ENCODE data around the gene DCUN1D4.

The DCUN1D4 gene

GRCh38 chr4:51909236-51909703, 66.3 kb downstream of the DCUN1D4 start:
- TF ChIP-seq CREB1 (IDR thresholded peaks at IDR 0.05; ENCODE audit: low read depth), result no peak
- no peak for TF ChIP-seq TCF12 (IDR thresholded peaks at IDR 0.05; ENCODE audit: low read depth)
- no peak for TF ChIP-seq EGR1 (IDR thresholded peaks at IDR 0.05)
- no peak for TF ChIP-seq NFIC (IDR thresholded peaks at IDR 0.05)
- TF ChIP-seq EP300 (IDR thresholded peaks at IDR 0.05; ENCODE audit: borderline replicate concordance), result no peak
- no peak for TF ChIP-seq REST (IDR thresholded peaks at IDR 0.05; ENCODE audit: low read depth)
- TF ChIP-seq FOXM1 (IDR thresholded peaks at IDR 0.05; ENCODE audit: borderline replicate concordance, low read depth), result no peak
- no peak for TF ChIP-seq RAD21 (IDR thresholded peaks at IDR 0.05; ENCODE audit: low read depth)
- no peak for TF ChIP-seq ZBTB7A (IDR thresholded peaks at IDR 0.05; ENCODE audit: low read depth)
- no peak for TF ChIP-seq USF1 (IDR thresholded peaks at IDR 0.05)
- TF ChIP-seq TAF1 (IDR thresholded peaks at IDR 0.05; ENCODE audit: low read depth), result no peak
- TF ChIP-seq MAX (IDR thresholded peaks at IDR 0.05), result no peak
- no peak for TF ChIP-seq CEBPB (IDR thresholded peaks at IDR 0.05)
- TF ChIP-seq TEAD4 (IDR thresholded peaks at IDR 0.05), result no peak

DNA sequence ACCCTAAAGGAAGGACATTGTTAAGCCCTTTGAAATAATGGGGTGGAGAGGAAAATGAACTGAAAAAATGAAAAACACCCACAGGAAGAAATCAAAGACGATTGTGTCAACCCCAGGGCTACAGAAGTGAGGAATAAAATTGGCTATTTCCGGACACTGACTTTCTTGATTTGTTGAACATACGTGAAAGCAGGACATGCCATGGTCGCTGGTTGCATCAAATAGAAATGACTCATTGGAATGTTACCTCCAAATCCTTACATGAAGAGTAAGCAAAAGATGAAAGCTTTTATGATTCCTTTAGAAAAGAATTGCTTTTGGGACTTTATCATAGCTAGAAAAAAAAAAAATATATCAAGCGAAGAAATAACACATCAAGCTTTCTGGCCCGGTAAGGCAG, 75.3 kb downstream of the DCUN1D4 start:
- TF ChIP-seq MAX (IDR thresholded peaks at IDR 0.05) (no peak), CREB1 (IDR thresholded peaks at IDR 0.05; ENCODE audit: low read depth) (no peak), CEBPB (IDR thresholded peaks at IDR 0.05) (no peak), TAF1 (IDR thresholded peaks at IDR 0.05; ENCODE audit: low read depth) (no peak), ZBTB7A (IDR thresholded peaks at IDR 0.05; ENCODE audit: low read depth) (no peak), EP300 (IDR thresholded peaks at IDR 0.05; ENCODE audit: borderline replicate concordance) (no peak), NFIC (IDR thresholded peaks at IDR 0.05) (no peak), USF1 (IDR thresholded peaks at IDR 0.05) (no peak), FOXM1 (IDR thresholded peaks at IDR 0.05; ENCODE audit: borderline replicate concordance, low read depth) (no peak), REST (IDR thresholded peaks at IDR 0.05; ENCODE audit: low read depth) (no peak)

- TF ChIP-seq YY1 (IDR thresholded peaks at IDR 0.05; ENCODE audit: low read depth) (no peak), CEBPB (IDR thresholded peaks at IDR 0.05) (no peak), EP300 (IDR thresholded peaks at IDR 0.05; ENCODE audit: borderline replicate concordance) (no peak), CREB1 (IDR thresholded peaks at IDR 0.05; ENCODE audit: low read depth) (no peak), TCF12 (IDR thresholded peaks at IDR 0.05; ENCODE audit: low read depth) (no peak), EGR1 (IDR thresholded peaks at IDR 0.05) (no peak), USF1 (IDR thresholded peaks at IDR 0.05) (no peak), TEAD4 (IDR thresholded peaks at IDR 0.05) (no peak), TAF1 (IDR thresholded peaks at IDR 0.05; ENCODE audit: low read depth) (no peak), ZBTB7A (IDR thresholded peaks at IDR 0.05; ENCODE audit: low read depth) (no peak), FOXM1 (IDR thresholded peaks at IDR 0.05; ENCODE audit: borderline replicate concordance, low read depth) (no peak), REST (IDR thresholded peaks at IDR 0.05; ENCODE audit: low read depth) (no peak), NFIC (IDR thresholded peaks at IDR 0.05) (no peak), RAD21 (IDR thresholded peaks at IDR 0.05; ENCODE audit: low read depth) (no peak), MAX (IDR thresholded peaks at IDR 0.05) (no peak)
These were observed 80.4 kb downstream of the DCUN1D4 start for GRCh38 chr4:51923343-51923742.

DNA sequence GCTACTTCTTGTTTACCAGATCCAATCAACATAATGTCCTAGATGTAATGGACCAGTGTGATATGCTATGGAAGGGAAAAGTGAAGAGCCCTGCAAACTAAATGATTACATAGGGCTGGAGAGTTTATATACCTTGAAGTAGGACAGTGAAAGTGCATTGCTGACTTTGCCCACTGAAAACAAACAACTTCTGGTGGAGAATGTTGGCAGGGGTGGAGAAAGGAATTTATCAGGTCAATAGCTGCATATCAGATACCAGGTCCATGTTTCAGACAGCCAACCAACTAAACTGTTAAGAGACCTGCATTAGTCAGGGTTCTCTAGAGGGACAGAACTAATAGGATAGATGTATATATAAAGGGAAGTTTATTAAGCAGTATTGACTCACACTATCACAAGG, 82.4 kb downstream of the DCUN1D4 start:
- TF ChIP-seq RAD21 (IDR thresholded peaks at IDR 0.05; ENCODE audit: low read depth), result no peak

All from Ishikawa (cell line).